CD4-positive, alpha-beta T cell treated with Interleukin-4 for 4 hours (primary cell): ENCODE data around the gene CHMP5.
"Not testable (repeated sequence)": the region's sequence is repeated elsewhere in the genome, so short reads cannot be mapped to it uniquely, and the experiment has no call there.

Experiments used
- DNase-seq: peaks from one replicate; pipeline ENCODE4 v3.0.0-alpha.2; 2020

CHMP5 gene

DNA sequence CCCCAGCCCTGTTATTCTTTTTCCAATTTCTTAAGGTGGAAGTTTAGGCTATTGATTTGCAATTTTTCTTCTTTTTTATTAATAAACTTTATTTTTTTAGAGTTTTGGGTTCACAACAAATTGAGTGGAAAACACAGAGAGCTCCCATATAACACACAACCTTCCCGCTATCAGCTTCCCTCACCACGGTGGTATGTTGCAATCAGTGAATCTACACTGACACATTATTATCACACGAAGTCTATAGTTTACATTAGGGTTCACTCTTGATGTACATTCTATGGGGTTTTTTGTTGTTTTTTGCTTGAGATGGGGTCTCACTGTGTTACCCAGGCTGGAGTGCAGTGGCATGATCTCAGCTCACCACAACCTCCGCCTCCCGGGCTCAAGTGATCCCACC is 20.7 kb downstream of the CHMP5 start:
- no peak for DNase-seq

DNA sequence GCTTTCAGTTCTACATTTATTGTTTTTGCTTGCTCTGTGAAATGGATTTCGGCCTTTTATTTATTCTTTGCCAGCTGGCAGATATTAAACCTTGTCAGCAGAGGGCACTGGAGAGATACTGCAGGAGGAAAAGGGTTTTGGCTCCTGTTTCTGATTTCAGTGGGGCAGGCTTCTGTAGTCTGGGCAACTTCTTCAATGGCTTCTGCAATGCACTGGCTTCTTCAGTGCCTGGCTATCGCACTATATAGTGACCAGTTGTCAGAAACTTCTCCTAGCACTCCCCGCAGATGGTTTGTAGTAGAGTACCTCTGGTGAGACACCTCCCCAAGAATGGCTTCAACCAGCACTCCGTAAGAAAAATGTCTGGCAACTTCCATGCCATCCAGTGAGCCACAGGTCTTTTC is 22.2 kb downstream of the CHMP5 start:
- peak; percentile 77 for DNase-seq

DNA sequence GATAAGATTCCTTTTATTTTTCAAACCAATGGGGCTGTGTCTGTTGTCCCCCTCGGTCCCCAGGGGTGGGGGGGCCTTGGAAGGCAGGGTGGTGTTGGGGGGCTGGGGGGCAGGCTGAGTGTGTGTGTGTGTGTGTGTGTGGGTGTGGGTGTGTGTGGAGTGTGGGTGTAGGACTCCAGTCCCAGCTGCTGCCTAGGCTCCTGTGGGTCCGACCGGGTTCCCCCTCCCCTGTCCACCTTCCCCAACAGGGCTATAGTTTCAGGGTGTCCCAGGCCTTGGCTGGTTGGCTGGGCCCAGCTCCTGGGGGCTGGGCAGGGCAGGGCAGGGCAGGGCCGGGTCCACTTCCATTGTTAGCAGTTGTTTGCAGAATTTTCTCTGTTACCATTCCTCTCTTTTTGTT is 23.4 kb downstream of the CHMP5 start:
- DNase-seq: no peak

DNA sequence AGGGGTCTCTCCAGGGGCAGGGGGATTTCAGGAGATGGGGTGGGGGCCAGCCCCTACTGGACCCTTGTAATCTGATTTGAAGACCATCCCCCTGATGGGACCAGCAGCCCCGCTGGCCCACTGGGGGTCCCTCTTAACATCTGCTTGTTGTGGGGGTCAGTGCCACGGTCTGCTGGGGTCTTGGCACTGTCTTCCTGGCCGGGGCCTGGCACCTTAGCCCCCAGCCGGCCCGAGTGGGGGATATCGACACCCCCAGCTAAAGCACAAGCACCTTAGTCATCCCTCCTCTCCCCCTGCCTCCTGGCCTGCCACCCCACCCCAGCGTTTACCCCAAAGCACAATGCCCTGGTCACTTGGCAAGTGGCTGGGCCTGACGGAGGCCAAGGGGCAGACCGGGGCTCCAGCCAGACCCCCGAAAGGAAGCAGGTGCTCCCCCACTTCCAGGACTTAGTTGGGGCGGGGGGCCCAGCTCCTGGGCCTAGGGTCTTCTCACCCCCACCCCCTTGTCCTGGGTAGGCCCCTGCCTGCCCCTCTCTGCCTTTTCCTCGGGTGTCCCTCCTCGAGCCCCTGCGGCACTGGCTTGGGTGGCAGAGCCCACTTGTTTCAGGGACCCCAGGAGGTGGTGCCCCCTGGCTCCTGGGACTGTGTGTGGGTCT is 24.1 kb downstream of the CHMP5 start:
- no peak for DNase-seq

GRCh38 chr9:33289496-33289895 is 24.6 kb downstream of the CHMP5 start:
- DNase-seq: peak; percentile 5

- DNase-seq: no peak
Measured at GRCh38 chr9:33289936-33290246, 25.0 kb downstream of the CHMP5 start.

DNA sequence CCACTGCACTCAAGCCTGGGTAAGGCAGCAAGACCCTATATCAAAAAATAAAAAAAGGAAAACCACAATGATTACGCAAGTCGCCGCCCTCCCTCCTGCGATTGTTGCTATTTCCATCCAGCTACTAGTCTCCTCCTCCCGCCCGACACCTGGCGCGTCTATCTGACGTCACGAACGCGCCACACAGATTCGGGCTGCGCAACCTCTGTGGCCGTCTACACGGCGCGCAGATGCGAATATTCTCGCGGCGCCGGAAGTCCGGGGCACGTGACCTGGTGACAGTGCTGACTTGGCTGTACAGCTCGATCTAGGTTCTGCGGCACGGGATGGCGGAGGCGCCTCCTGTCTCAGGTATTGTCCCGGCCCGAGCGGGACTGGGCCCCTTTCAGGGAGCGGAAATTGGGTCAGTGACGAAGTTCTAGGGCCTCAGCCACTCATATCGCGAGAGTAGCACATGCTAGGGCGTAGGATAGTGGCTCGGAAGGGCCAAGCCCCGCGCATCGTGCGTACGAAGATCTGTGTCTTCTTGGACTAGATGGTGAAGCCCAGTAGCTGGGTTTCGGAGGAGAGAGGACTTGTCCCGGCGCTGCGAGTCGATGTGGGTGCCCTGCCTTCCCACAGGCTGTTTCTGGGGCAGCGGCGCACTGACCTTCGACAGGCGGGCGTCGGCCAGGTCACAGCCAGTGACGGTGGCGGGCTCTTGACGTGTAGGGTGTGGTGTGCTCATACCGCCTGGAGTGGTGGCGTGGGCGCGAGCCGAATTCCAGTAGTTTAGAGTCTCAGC is 25.6 kb downstream of the CHMP5 start, which contains the start of gene NFX1:
Gene NFX1, plus strand, starts transcription at position 270 of the 784 bp plus-strand sequence. Its CDS starts 57 bp downstream, at position 327.
- peak; percentile 98 for DNase-seq

- no peak for DNase-seq
Measured at GRCh38 chr9:33291031-33291397, 26.2 kb downstream of the CHMP5 start.

GRCh38 chr9:33291901-33292300 is 27.1 kb downstream of the CHMP5 start:
- DNase-seq: no peak

DNA sequence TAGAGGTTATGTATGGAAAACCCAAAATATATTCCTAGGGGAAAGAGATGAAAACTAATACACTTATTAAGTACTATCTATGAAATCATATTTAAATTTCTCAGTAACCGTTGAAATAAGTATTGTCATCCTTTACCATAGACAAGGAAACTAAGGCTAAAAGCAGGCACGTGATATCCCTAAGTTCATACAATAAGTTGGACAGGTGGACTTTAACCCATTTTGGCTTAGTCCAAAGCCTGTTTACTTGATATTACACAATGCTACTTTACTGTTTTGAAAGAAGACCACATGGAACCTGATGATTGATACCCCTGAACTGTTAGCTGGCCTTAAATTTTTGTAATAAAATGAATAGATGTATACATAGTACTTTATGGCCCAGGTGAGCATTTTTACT is 28.9 kb downstream of the CHMP5 start:
- DNase-seq: no peak

GRCh38 chr9:33294670-33295432 is 30.0 kb downstream of the CHMP5 start:
- no peak for DNase-seq

DNA sequence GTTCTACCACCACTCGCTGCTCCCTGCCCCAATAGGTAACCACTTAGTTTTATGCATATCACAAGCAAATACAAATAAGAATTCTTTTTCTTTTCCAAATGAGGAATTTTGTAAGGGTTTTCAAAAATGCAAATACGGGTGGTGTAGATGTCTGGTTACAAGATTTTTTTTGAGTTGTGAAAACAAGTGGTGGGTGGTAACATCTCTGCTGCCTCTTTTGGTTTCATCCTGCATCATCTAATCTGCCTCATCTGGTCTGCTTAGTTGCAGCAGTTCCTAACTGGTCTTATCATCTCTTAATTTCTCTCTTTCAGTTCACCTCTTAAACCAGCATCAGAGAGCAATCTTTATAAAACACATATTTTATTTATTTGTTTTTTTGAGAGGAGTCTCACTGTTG is 30.7 kb downstream of the CHMP5 start:
- DNase-seq: no peak

DNA sequence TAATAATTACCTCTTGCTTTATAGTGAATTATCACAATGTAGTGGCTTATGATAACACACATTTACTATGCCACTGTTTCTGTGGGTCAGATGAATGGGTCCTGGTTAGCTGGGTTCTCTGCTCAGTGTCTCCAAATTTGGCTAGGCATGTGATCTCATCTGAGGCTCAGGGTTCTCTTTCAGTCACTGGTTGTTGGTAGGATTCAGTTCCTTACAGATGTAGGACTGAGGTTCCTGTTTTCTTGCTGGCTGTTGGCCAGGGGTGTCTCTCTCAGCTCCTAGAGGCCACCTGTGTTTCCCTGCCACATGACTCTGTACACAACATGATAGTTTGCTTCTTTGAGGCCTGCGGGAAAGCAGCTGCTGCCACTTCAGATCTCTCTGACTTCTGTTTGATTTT is 32.6 kb downstream of the CHMP5 start:
- DNase-seq: peak; percentile 15

DNA sequence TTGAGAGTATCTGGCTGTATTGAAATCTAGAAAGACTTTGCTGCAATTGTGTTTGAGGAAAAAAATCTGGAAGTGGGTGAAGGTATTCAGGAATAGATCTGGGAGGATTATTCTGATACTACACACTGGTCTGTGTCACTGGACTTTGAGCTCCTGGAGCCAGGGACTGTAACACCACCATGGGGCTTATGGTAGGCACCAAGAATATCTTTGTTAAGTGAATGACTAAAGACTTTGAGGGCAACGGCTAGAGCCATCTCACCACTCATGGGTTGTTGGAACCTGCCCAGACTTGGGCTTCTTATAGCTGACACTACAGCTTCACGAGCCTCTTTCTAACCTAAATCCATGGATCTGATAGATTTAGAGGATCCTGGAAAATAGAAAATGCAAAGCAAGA is 35.7 kb downstream of the CHMP5 start:
- no peak for DNase-seq

DNA sequence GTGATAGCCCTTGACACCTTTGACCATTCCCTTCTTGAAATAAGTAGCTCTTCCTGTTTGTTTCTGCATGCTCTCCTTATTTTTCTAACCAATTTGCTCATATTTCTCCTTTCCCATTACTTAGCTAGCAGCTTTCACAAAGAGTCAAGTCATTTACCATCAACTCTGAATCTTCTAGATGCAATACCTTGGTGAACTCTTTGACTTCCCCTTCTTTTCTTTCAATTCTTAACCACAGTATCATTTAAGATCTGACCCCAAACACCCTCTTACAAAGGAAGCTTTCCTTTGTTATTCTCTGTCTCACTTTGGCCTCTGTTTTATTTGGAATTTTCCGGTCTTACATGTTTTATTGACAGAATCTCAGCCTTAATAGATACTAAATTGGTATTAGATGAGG is 39.5 kb downstream of the CHMP5 start:
- DNase-seq: no peak

- DNase-seq: no peak
Measured at GRCh38 chr9:33306037-33306436, 41.2 kb downstream of the CHMP5 start.

DNA sequence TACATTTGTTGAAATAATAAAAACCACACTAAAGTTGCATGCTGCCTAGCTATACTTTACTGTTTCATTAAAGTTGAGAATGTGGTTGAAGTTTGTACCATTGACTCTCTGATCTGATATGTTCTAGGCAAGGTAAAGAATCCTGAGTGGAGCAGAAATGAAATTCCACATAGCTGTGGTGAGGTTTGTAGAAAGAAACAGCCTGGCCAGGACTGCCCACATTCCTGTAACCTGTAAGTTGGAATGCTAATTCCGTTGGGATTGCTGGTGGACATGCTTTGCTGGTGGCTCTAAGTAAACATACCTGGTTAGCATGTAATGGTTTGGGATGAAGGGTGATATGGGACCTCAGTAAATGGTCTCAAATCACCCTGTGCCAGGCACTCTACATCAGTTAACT is 42.2 kb downstream of the CHMP5 start:
- no peak for DNase-seq

DNA sequence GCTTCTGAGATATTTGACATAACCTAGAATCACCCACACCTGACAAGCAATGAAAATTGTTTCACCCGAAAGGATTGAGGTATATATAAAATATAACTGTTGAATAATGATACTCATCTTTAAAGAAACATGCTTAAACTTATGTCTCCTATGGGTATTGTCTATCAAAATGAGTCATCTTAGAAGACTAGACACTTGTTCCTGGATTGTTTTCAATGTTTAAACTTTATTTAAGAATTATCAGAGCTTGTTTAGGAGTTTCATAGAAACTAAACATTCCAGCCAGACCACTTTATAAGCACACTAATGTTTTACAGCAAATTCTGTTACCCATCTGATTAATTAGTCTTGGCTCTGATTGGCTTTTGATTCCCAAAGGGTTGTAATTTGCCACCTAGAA is 45.1 kb downstream of the CHMP5 start:
- DNase-seq: no peak

- no peak for DNase-seq
Measured at GRCh38 chr9:33310748-33311147, 45.9 kb downstream of the CHMP5 start.

GRCh38 chr9:33311953-33312352 is 47.1 kb downstream of the CHMP5 start:
- no peak for DNase-seq

DNA sequence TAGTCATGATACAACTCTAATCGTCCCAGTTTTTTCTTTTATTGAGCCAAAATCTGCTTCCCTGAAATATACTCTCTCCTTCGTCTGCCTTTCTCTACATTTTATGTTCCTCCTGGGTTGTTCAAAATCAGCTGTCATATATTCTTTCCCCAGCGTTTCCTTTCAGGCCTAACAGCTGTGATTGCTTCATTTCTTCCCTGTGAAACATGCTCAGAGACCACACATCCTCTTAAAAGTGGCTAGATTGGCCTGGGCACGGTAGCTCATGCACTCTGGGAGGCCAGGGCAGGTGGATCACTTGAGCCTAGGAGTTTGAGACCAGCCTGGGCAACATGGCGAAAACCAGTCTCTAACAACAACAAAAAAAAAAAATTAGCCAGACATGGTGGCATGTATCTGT is 50.5 kb downstream of the CHMP5 start:
- no peak for DNase-seq

GRCh38 chr9:33317136-33317535 is 52.3 kb downstream of the CHMP5 start:
- DNase-seq: not testable (repeated sequence)

DNA sequence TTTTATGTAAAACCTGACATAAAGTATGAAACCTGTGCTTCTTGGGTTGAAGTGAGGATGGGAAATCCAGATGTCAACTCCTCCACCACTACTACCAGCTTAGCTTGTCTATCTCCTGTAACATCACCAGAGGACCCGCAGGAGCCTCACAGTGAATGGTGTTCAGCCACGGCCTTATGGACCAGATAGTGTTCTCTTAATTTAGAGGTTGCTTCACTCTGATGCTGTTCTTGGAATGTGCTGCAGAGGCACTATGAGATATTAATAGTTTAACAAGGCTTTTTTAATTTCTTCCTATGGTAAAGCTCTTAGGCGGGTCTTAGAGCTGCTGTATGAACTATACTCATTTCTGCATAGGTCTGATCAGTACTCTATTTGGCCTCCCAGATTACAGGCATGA is 53.4 kb downstream of the CHMP5 start:
- DNase-seq: no peak

GRCh38 chr9:33318781-33319180 is 53.9 kb downstream of the CHMP5 start:
- DNase-seq: no peak
